ENCODE results near the gene PINLYP.

The PINLYP gene

DNA sequence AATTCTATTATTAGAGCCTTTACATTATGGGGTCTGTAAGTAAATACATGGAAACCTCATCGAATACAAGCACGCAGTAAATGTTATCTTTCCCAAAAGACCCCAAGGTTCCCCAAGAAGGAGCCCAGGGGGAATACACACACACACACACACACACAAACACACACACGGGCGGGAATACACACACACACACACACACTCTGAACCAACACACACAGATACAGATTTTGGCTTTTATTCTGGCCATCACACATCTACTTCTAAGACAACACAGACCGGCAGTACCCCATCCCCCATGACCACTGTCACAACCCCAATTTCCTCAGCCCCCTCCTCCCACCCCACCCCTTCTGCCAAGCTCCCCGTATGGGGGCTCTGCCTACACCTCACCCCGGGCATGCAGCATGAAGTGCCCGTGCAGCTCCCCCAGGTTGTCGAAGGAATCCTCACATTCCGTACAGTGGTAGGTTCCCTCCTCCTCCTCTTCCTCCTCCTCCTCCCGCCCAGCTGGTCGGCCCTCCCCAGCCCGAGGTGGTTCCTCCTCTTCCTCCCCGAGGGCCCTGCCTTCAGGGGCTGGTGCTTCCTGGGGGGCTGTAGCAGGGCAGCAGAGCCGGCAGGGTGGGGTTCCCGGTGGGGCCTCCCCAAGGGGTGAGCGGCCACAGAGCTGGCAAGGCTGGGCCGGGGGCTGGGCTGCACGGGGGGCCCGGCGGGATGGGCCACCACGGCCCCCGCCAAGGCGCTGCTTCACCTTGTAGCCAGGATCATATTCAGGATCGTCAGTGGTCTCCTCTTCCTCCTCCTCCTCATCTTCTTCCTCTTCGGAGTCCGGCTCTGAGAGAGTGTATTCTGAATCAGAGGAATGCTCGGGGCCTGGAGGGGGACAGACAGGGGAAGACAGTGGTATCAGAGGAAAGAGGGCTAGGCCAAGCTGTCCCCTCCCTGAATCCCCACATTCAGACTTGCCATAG is 31.9 kb downstream of the PINLYP start:
- no peak for DNase-seq

DNA sequence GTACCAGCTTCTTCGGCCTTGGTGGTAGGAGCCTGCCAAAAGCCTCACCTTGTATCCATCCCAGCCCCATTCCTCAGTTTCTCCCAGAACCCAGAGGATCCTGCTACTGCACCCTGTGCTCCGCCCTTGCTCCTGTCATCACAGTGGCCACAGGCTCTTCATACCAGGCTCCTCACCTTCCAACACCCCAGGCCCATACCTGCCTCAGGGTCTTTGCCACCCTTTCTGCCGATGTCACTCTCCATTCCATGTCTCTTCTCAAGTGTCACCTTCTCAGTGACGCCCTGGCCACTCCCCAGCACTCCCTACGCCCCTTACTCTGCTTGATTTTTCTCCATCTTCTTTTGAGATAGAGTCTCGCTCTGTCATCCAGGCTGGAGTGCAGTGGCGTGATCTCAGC is 34.3 kb downstream of the PINLYP start:
- no peak for DNase-seq

DNA sequence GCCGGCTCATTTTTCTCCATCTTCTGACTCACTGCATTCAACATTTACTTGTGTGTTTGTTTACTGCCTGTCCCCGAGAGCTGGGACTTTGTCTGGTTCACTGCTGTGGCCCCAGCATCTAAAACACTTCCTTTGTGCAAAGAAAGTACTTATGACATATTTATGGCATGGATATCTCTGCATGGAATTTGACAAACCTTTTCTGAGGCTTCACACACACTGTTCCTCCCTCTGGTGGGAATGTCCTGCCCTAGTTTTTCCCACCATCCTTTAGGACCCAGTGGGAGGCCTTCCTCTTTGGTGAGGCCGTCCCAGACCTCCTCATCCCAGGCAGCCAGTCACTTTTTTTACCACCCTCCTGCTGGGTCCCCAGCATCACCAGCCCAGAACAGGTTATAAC is 34.9 kb downstream of the PINLYP start:
- no peak for DNase-seq

DNA sequence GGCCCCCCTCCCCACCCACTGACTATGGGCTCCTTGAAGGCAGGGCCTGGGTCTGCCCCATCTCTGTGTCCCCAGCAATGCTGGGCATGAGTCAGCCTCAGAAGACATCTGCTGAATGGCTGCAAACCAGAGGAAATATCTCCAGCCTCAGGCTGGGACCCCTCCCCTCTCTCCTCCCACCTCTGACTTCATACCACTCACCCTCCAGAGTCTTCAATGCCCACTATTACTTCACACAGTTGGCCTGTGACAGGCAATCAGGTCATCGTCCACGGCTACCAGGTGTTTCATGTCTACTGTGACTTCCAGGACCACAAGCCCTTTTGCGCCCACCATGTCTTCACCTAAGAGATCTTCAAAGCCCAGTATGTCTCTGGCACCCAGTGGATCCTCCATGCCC is 36.2 kb downstream of the PINLYP start, which contains the start of gene SRRM5:
Gene SRRM5 (plus strand): TSS at position 301 of the 400 bp plus-strand sequence. CDS start 34 bp downstream, at position 335.
- no peak for DNase-seq

DNA sequence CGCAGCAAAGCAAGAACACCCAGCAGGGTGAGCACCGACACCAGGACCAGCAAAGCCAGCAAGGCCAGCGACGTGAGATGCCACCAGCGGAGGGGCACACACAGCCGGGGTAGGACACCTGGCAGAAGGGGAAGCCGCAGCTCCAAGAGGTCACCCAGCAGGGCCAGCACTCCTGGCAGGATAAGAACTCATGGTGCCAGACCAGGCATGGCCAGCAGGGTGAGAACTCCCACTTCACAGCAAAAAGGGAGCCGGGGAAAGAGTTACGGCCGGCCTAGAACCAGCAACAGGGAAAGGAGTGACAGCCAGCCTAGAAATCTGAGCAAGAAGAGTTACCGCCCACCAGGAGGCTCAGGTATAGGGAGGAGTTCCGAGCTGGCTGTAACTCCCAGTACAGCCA is 36.8 kb downstream of the PINLYP start:
- DNase-seq, result no peak

DNA sequence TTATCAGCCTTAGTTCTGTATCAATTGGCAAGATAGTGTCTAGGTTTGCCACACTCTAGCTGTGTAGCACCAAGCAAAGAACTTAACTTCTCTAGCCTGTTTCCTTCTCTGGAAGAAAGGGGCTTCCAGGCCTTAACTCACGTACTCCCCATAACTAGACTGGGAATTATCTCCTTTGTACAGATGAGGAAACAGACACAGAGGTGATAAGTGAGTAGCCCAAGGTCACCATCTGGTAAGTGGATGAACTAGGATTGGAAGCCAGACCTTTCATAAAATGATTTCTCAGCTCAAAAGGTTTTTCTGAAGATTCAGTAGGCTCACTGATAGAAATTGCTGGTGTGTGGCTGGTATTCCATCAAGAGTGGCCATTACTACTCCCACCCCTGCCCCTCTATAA is 40.7 kb downstream of the PINLYP start:
- DNase-seq, result no peak

DNA sequence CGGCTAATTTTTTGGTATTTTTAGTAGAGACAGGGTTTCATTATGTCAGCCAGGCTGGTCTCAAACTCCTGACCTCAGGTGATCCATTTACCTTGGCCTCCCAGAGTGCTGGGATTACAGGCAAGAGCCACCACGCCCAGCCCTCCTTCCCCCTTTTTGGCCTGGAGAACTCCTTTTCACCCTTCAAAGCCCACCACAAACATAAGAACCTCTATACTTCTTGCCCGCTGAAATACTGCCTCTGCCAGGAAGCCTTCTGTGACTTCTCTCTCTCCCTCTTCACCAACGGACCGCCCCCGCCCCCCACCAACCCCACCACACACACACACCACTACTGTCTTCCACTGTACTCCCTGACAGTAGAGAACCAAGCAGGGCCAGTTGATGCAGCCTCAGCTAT is 41.4 kb downstream of the PINLYP start:
- DNase-seq, result no peak

DNA sequence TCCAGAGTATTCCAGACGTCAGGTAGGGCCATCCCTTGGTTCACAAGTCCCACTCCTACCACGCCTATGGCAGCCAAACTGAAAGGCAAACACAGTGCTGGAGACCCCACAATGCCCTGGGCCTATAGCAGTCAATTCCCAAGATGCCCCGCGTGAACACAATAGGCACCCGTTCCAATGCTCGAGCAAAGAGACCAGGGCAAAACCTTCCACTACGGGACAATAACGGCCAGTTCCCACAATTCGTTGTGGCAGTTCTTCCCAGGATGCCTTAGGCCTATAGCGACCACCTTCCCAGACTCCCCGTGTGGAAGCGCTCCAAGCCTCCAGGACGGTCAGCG is 43.3 kb downstream of the PINLYP start:
- DNase-seq, result peak; percentile 62

DNA sequence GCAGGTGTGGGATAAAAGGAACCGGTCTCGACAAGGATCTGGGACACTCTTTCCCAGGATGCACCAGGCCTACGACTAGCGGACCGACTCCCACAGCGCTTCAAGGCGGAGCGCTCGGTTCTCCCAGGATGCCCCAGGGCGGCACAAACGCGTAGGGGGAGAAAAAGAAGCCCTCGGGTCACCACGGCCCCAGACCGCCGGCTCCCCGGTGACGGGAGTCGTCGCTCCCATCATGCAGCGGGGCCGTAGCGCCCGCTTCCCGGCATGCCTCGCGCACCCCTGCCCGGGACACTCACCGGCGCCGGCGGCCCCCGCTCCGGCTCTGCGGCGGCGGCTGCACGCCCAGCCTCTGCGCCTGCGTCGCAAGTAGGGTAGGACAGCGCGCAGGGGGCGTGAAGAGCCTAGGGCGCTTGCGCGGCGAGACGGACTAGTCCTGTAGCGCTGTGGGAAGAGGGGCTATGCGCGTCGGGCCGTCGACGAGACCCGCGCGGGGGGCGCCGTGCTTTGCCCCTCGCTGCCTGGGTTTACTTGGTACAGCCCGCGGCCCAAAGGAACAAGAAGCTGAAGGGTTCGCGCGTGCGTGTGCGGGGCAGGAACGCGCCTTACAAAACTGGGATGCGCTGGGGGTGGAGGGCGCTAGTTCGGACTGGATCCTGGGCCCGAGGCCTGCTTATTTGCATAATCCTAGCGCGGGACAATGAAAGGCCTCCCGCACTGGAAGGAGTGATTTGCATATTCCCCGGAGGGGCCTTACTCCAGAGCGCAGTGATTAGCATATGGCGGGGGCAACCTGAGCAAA is 43.9 kb downstream of the PINLYP start, which contains the start of gene ZNF428:
Gene ZNF428 (minus strand): TSS at position 368 of the 799 bp plus-strand sequence. CDS start 5,325 bp downstream, outside the sequence.
- peak; percentile 91 for DNase-seq

DNA sequence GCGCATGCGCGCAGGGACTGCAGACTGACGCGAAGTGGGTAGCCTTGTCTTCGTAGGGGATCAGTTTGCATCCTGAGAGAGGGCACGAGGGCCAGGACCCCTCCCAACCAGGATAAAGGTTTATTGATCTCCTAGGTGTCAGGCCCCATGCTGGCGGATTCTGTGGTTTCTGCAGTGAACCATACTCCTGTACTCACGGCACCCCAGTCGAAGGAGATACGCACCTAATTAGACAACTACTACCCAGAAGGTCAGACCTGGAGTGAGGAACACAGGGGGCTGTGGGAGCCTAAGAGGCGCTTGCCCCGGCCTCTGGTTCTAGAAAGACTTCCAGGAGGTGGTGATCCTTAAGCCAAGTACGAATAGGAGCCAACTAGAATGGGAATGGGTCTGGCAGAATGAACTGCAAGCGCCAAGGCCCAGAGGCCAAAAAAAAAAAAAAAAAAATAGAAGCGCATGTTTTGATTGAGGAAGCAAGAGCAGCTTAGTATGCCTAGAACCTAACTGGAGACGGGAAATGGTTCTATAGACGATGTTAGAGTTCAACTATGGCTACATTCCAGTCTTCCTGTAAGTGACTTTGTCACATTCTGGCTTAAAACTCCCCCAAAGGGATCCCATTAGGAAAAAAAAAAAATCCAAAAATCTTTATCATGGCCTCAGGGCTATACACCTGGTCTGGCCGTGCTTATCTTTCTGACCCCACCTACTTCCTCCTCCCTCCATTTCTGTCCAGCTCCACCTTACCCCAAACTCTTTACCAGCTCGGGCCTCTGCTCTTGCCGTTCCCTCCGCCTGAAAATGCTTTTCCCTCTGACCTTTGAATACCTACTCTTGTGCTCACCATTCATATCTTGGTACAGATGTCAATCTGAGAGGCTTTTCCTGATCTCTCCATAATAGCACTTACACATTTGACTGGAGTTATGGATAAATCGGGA is 44.7 kb downstream of the PINLYP start:
- no peak for DNase-seq

DNA sequence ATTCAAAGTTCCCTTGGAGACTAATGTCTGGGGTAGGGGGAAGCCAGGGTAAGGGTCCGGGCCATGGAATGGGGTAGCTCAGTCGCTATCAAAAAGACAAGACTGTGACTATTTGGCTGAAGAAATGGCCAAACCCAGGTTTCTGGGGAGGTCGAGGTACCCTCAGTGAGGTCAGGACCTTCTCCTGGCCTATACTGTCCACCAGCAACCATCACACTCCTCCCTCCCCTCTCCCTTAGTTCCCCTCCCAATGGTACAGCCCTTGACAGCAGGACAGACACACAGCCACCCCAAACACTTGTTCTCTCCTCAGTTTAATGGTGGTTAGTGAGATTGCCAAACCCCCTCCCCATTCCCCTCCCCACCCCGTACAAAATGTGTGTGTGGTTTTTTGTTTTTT is 46.5 kb downstream of the PINLYP start:
- no peak for DNase-seq

DNA sequence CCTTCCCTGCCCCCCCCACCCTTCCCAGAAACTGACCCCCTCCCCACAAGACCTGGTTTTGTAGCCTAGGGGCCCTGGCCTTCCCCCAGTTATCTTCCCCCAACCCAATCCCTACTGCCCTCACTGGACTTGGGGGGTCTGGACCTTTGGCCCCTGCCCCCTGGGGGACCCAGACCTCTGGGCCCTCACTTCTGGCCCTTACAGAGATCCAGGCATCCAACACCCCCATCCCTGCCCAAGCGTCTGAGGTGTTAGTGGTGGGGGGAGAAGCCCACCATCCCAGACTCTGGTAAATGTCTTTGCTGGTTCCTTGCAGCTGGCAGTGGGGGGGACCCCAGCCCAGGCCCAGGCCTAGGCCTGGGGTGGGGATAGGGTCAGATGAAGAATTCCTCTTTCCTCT is 47.4 kb downstream of the PINLYP start:
- DNase-seq, result no peak

DNA sequence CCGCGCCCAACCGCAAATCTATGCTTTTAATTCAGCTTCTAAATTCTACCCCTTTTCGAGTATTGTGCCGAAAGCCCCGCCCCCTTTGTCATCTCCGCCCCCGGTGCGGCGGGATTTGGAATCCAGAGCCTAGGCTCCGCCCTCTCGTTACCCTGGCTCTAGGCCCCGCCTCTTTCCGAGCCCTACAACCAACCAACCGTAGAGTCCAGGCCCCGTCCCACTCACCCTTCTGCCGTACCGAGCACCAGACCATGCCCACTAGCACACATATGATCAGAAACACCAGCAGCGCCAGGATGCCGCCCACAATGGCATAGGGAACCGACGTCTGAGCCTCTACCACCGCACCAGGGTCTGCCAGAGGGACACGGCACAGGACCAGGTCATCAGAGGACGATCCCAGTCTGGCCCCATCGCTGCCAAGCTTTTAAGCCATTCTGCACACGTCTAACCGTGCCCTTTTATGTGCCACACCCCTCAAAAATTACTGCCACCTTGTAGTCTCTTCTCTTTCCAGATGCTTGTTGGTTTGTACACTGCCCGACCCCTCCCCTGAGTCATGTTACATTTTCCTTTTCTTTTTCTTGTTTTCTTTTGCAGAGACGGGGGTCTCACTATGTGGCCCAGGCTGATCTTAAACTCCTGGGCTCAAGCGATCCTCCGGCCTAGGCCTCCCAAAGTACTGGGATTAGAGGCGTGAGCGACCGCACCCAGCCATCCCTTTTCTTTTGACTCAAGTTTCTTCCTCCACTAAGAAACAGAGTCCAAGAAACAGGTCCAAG is 48.5 kb downstream of the PINLYP start:
- no peak for DNase-seq

DNA sequence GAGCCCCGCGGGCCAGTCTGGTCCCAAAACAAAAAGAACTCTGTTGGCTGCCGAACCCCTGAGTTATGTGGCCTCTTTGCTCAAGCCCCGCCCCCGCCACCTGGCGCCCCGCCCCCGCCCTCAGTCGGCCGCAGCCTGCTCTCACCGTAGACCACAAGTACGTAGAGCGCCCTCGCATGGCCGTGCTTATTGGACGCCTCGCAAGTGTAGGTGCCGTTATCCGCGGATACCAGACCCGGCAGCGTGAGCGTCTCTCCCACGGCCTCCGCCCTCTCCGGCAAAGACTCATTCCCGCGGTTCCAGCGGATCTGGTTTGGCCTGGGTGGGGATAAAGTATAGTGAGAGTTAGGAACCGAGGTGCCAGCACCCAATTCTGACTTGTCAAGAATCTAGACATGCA is 49.3 kb downstream of the PINLYP start:
- peak; percentile 85 for DNase-seq

DNA sequence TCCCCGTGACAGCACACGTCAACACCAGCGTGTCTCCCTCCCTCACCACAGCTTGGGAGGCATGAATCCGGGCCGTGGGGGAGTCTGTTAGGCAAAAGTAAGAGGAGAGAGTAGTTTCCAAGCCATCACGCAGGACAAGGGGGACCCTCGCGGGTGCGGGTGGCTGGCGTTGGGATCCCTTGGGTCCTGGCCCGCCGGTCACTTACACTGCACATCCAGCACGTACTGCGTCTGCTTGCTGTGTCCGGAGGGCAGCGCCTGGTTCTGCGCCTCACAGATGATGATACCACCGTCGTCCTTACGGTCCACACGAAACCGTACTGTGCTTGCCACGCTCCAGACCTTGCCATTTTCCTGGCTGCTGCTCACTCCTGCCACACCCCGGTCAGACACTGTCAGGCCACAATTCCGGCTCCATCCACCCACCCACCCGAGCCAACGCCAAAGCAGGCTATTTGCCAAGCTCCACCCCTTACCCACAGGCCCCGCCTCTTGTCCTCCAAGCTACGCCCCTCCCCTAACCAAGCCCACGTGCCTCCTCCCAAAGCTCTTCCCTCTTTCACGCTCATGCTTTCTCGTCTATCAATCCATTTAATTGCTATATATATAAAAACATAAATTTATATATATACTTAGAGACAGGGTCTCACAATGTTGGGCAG is 50.4 kb downstream of the PINLYP start:
- DNase-seq, result no peak

DNA sequence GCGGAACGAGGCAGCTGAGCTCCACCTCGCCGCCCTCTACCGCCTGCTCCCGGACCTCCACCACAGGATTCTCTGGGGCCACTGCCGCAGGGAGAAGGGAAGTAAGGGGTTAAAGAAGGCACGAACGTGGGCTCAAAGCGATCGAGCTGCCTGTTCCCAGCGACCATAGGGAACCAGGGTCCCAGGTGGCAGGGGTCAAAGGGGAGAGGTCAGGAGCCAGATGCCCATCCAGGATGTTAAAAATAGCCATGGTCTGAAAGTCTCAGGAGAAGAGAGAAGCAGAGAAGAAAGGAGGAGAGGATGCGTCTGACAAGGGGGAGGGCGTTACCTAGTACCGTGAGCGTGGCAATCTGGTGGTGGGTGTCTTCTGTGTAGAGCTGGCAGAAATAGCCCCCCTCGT is 51.2 kb downstream of the PINLYP start:
- DNase-seq, result no peak

DNA sequence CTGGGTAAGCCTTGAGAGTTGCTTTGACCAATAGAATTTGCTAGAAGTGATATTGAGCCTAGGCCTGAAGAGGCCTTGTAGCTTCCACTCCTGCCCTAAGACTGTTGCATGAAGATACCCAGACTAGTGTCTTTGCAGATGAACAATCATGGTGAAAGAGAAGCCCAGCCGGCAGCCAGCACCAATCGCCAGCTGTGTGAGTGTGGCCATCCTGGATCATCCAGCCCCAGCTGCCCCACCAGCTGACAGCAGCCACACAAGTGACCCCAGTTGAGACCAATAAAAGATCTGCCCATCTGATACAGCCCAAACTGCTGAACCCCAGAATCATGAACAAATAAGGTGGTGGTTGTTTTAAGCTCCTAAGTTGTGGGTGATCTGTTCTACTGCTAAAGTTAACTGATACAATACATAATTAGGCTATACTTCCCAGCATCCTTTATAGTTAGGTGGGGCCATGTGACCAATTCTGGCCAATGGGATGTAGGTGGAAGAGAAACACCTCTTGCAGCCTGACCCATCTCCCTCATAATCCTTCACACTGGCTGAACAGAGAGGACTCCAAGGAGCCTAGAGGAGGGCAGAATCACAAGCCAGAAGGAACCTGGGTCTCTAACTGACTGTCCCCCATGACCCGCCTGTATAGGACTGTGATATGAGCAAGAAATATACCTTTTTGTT is 53.2 kb downstream of the PINLYP start:
- DNase-seq, result no peak

DNA sequence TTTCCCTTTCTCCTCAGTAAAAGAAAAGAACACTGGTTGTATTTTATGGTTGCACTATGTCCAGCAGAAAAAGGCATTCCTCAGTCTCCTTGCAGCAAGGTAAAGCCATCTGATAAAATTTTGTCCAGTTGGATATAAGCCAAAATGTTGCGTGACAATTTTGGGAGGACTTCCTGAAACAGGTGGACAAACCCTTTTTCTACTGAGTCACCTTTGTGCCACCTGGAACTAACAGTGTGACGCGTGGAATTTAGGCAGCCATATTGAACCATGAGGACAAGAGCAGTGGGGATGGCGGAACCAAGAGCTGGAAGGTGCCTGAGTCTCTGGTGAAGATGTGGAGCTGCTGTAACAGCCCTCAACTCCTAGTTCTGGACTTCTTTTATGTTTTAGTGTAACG is 55.9 kb downstream of the PINLYP start:
- no peak for DNase-seq
